ENCODE results near the gene CWC22. TPM values are rescaled to one million over a fixed set of nuclear protein-coding genes. Genes with fewer than 3 reads are reported as not detected.
"Not testable (repeated sequence)": the region's sequence is repeated elsewhere in the genome, so short reads cannot be mapped to it uniquely, and the experiment has no call there.

Gene CWC22
- total RNA-seq, 4 donors from 2014 or later: 20.3 to 27.9 (median 25.5) TPM

DNA sequence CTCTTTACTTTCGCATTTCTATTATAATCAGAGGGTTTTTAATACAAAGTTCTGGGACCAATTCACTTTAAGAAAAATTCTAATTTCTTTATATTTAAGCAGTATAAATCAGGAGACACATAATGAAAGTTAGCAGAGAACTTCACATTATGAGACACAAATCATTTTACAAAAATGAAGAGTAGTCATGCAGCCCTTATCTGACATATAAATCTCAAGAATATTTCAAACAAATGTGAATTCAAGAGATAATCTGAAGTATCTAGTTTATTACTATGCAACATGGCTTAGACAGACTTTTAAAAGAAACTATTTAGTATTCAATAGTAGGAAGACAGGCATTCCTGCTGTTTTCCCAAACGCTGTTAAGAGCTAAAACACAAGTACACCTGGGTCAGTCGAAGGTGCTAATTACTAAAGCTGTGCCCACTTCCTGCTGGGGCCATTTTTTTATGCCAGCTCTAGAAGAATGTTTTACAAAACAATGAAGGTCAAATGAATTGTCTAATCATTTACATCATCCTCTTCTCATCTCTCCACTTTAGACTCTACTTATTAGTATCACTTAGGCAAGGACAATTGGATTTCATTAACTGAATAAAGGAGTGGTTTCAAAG, 40.2 kb downstream of the CWC22 start:
- TF ChIP-seq POLR2AphosphoS5 (IDR thresholded peaks at IDR 0.05): no peak
- TF ChIP-seq EP300 (IDR thresholded peaks at IDR 0.05): no peak
- TF ChIP-seq POLR2A (IDR thresholded peaks at IDR 0.05; ENCODE audit: low read depth): no peak
- TF ChIP-seq, protein P1, sequence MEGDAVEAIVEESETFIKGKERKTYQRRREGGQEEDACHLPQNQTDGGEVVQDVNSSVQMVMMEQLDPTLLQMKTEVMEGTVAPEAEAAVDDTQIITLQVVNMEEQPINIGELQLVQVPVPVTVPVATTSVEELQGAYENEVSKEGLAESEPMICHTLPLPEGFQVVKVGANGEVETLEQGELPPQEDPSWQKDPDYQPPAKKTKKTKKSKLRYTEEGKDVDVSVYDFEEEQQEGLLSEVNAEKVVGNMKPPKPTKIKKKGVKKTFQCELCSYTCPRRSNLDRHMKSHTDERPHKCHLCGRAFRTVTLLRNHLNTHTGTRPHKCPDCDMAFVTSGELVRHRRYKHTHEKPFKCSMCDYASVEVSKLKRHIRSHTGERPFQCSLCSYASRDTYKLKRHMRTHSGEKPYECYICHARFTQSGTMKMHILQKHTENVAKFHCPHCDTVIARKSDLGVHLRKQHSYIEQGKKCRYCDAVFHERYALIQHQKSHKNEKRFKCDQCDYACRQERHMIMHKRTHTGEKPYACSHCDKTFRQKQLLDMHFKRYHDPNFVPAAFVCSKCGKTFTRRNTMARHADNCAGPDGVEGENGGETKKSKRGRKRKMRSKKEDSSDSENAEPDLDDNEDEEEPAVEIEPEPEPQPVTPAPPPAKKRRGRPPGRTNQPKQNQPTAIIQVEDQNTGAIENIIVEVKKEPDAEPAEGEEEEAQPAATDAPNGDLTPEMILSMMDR (IDR thresholded peaks at IDR 0.05): no peak
- Histone ChIP-seq H3K27me3 (no peaks in the 10 kb centered on the region), H3K4me3 (no peak overlapping the region), H3K4me1 (no peaks in the 10 kb centered on the region), H3K36me3 (peaks cover 22 to 75% (median 40%) of the 10 kb centered on the region in 4 donors), H3K9me3 (no peaks in the 10 kb centered on the region), H3K27ac (replicated peaks in 1 of 4) (no peak overlapping the region)
- no peak for DNase-seq (ENCODE audit: extremely low spot score)
- 90% methylated on average over 3 of the region's 3 CpGs for WGBS
- intact Hi-C loops (cut with DNase I): no loop called here

DNA sequence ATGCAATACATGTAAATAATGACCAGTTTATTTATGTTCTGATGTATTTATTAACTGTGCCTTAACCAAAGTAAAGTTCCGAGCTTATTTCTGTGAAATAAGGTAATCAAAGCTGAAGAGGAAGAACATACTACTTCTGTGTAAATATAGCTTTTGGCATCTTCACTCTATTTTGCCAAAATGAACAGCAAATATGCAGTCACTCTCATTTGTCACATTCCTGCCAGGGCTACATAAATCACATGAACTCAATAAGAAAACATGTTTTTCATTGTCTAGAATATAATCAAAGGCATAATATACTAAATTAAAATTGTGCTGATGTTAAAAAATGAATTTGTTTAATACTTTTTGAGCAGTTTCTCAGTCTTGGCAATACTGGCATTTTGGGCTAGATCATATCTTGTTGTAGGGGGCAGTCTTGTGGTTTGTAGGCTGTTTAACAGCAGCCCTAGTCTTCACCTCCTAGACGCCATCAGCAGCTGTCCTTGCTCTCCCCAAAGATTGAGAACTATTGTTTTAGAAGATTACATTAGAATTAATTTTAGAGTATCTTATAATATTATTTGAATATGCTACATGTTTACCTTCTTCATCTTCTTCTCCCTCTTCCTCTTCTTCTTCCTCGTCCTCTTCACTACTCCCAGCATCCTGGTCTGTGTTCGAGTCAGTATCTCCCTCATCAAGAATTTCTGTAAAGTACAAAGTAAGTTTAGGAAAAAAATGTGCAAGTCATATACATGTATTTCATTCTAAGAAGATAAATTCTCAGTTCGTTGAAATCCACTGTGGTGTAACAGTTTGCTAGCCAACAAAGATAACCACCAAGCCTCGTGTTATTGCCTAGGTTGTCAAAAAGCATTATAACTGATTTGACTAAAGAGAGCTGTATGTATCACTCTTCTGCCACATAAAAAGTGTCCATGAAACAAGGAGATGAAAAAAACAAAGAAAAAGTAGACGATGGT, 41.5 kb downstream of the CWC22 start:
- no peak overlapping the region for H3K27ac ChIP-seq (replicated peaks in 1 of 4)
- intact Hi-C loops (cut with DNase I): no loop called here
- H3K36me3 ChIP-seq: peaks cover 19 to 66% (median 35%) of the 10 kb centered on the region in 4 donors
- TF ChIP-seq POLR2A (IDR thresholded peaks at IDR 0.05; ENCODE audit: low read depth) (no peak), POLR2AphosphoS5 (IDR thresholded peaks at IDR 0.05) (no peak)
- no peaks in the 10 kb centered on the region for H3K27me3 ChIP-seq
- H3K4me3 ChIP-seq: no peak overlapping the region
- no peaks in the 10 kb centered on the region for H3K9me3 ChIP-seq
- no peak for DNase-seq (ENCODE audit: extremely low spot score)
- no peaks in the 10 kb centered on the region for H3K4me1 ChIP-seq
- WGBS: 92% methylated on average over 7 of the region's 7 CpGs

DNA sequence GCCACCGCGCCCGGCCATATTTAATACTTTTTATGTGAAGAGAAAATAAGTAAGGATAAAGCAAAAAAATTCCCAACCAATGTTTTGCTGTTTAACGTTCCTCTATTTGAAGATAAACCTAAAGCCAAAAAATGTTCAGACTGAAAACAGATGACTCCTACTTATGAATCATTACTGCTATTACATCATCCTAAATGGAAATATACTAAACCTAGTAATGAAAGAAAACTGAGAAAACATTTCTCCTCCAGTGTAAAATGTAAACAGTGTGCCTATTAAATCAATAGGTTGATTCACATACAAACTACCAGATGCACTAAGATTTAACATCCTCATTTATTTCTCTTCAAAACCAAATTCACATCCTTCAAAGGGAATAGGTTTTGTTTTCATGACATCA, 43.5 kb downstream of the CWC22 start:
- H3K4me1 ChIP-seq: no peaks in the 10 kb centered on the region
- H3K4me3 ChIP-seq: no peak overlapping the region
- DNase-seq (ENCODE audit: extremely low spot score): no peak
- no peaks in the 10 kb centered on the region for H3K9me3 ChIP-seq
- intact Hi-C loops (cut with DNase I): no loop called here
- 88% methylated on average over 4 of the region's 4 CpGs for WGBS
- no peaks in the 10 kb centered on the region for H3K27me3 ChIP-seq
- TF ChIP-seq POLR2AphosphoS5 (IDR thresholded peaks at IDR 0.05) (no peak), POLR2A (IDR thresholded peaks at IDR 0.05; ENCODE audit: low read depth) (no peak), EP300 (IDR thresholded peaks at IDR 0.05) (no peak)
- TF ChIP-seq, protein P1 (IDR thresholded peaks at IDR 0.05): no peak
- H3K36me3 ChIP-seq: peaks cover 9 to 55% (median 23%) of the 10 kb centered on the region in 4 donors
- no peak overlapping the region for H3K27ac ChIP-seq (replicated peaks in 1 of 4)

GRCh38 chr2:179958251-179958650, 48.8 kb downstream of the CWC22 start:
- 98% methylated on average over 4 of the region's 4 CpGs for WGBS
- H3K9me3 ChIP-seq; H3K27me3 ChIP-seq; H3K4me3 ChIP-seq; H3K27ac ChIP-seq (replicated peaks in 1 of 4); H3K4me1 ChIP-seq; intact Hi-C loops (cut with DNase I); DNase-seq (ENCODE audit: extremely low spot score): not testable (repeated sequence)
- peaks cover 9 to 52% (median 23%) of the 10 kb centered on the region in 4 donors for H3K36me3 ChIP-seq

DNA sequence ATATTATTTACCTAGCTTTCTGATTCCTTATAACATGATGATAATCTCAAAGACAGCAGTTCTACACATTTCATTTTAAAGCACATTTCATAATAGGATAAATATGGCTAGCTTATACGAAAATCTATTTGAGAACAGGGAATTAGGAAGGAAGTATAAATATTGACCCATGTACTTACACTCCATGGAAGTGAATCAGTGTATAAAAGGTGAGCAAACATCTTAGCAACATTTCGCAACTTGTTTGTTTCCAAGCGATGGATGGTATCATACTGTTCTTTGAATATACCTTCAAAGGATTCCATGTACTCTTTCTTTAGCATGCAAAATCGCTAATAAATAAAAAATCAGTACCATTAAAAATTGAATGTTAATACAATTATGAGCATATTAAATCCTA, 53.1 kb downstream of the CWC22 start:
- H3K36me3 ChIP-seq: peaks cover 23 to 88% (median 52%) of the 10 kb centered on the region in 4 donors
- intact Hi-C loops (cut with DNase I): no loop called here

More for the DNA sequence above, 53.1 kb downstream of the CWC22 start:
- TF ChIP-seq EP300 (IDR thresholded peaks at IDR 0.05): no peak
- TF ChIP-seq, protein P1 (IDR thresholded peaks at IDR 0.05): no peak
- no peak for DNase-seq (ENCODE audit: extremely low spot score)
- H3K9me3 ChIP-seq: no peaks in the 10 kb centered on the region
- WGBS: 91% methylated on average over 4 of the region's 4 CpGs
- H3K4me1 ChIP-seq: no peaks in the 10 kb centered on the region
- H3K27ac ChIP-seq (replicated peaks in 1 of 4): no peak overlapping the region
- H3K27me3 ChIP-seq: no peaks in the 10 kb centered on the region
- H3K4me3 ChIP-seq: no peak overlapping the region

All from esophagus muscularis mucosa (tissue), 4 donors.